Smooth muscle cell of the umbilical artery (primary cell): ENCODE results near the gene ALG2. TPM values are rescaled to one million over a fixed set of nuclear protein-coding genes. Genes with fewer than 3 reads are reported as not detected.

Experiments used
- total RNA-seq: library from RNA; depleted of rRNA; stranded (reverse); fragments of >200 nt; gene quantifications from 2 replicates; pipeline ENCODE4 v1.2.3, GENCODE V29; 2014

ALG2 gene
- total RNA-seq: 39.2 and 43.5 TPM in 2 replicates

GRCh38 chr9:99221621-99222415 lies at the start of gene ALG2, which contains the start of gene SEC61B:
Gene ALG2, minus strand, starts transcription at chr9:99221942. Its CDS starts 48 bp downstream, at chr9:99221894.
Gene SEC61B, plus strand, starts transcription at chr9:99222282. Its CDS starts 82 bp downstream, at chr9:99222364.

Other genes with a start within 250 kb of the ALG2 start
- gene TGFBR1, start 116.8 kb downstream of the ALG2 start, total RNA-seq: 160 and 247 TPM in 2 replicates
- gene SEC61B, start 340 bp upstream of the ALG2 start, total RNA-seq: 92.4 and 107 TPM in 2 replicates